ENCODE data around the gene PLP2.
"Not testable (repeated sequence)": the region's sequence is repeated elsewhere in the genome, so short reads cannot be mapped to it uniquely, and the experiment has no call there.

The PLP2 gene

GRCh38 chrX:49164589-49165360 is 6.9 kb upstream of the PLP2 start:
- no peak for DNase-seq

GRCh38 chrX:49165901-49166881 is 5.5 kb upstream of the PLP2 start:
- DNase-seq = peak; percentile 76

- DNase-seq = peak; percentile 63
Measured at GRCh38 chrX:49166914-49167739, 4.6 kb upstream of the PLP2 start.

- no peak for DNase-seq
Measured at GRCh38 chrX:49167740-49168108, 4.0 kb upstream of the PLP2 start.

- peak; percentile 69 for DNase-seq
Measured at GRCh38 chrX:49172280-49172780, 632 bp downstream of the PLP2 start.

GRCh38 chrX:49173544-49173943 is 1.8 kb downstream of the PLP2 start:
- DNase-seq = not testable (repeated sequence)

- no peak for DNase-seq
Measured at GRCh38 chrX:49174723-49175122, 3.0 kb downstream of the PLP2 start.

- DNase-seq = no peak
Measured at GRCh38 chrX:49175435-49176274, 4.0 kb downstream of the PLP2 start.

GRCh38 chrX:49176421-49177326 is 5.0 kb downstream of the PLP2 start:
- DNase-seq = no peak

- DNase-seq = no peak
Measured at GRCh38 chrX:49177338-49177833, 5.7 kb downstream of the PLP2 start.

GRCh38 chrX:49177873-49178480 is 6.3 kb downstream of the PLP2 start:
- no peak for DNase-seq

GRCh38 chrX:49178537-49178936 is 6.8 kb downstream of the PLP2 start:
- no peak for DNase-seq

GRCh38 chrX:49179358-49179757 is 7.7 kb downstream of the PLP2 start:
- no peak for DNase-seq

GRCh38 chrX:49183701-49184281 is 12.1 kb downstream of the PLP2 start:
- DNase-seq = no peak

- DNase-seq = peak; percentile 25
Measured at GRCh38 chrX:49184294-49185281, 12.9 kb downstream of the PLP2 start.

GRCh38 chrX:49186125-49187027 is 14.7 kb downstream of the PLP2 start, which contains the start of gene PRICKLE3:
TSS of gene PRICKLE3 (minus strand) at chrX:49186373. CDS start at chrX:49186297, 76 bp downstream.
- peak; percentile 75 for DNase-seq

GRCh38 chrX:49187028-49187394 is 15.3 kb downstream of the PLP2 start:
- DNase-seq = no peak
